Activated CD8-positive, alpha-beta memory T cell treated with anti-CD3 and anti-CD28 coated beads, Interleukin-2, amount 50 U/mL, for 24 hours (primary cell): ENCODE data around the gene MAP2K4.

Source experiments
- DNase-seq: peaks from one replicate; pipeline ENCODE4 v3.0.0-alpha.2; 2020; ENCODE audit errors: extremely low read depth

Gene MAP2K4

DNA sequence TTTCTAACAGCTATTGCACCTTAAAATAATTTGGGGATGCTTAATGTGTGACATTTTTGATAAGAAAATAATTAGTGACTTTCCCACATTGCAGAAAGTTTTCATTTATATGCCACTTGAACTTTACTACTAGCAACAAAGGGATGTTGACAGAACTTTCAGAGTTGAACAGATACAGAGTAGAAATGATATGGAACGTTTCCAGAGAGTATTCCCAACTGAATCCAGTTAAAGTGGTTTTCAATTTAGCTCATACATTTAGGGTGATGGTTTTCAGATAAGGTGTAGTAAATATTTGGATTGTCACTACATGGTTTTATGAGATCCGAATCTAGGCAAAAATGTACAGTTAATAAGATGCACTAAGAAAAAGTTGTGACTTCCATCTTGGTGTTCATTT, 17.3 kb downstream of the MAP2K4 start:
- no peak for DNase-seq

DNA sequence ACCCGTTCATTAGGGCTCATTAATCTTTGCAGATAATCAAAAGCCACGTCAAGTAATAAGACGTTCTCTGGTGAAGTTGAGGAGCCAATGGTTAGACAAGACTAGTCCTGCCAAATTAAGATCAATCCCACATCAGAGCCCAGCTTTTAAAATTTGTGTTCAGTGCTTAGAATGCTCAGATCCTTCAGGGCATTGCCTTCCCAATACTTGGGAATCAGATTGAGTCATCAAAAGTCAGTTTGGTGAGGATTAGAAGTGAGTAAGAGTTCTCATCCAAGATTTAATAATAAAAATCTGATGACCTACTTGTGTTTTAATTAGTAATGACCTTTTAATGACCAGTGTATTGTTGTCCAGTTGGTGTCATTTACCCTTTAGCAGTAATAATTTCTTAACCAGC, 19.8 kb downstream of the MAP2K4 start:
- no peak for DNase-seq

DNA sequence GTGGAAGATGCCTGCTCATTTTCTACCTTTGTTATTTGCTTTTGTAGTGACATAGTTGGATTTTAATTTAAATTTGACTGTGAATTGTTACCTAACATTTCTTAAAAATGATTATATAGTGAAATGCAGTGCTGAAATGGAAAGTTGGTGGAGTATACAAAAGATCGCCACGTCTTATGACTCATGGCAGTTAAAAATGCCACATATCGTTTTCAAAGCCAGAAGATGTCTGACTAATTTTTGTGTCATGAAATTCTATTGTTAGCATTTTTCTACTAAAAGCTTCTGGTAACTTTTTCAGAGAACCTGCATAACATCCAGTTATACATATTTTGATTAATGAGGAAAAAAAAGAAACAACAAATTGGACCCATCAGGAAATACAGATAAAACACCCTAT, 20.6 kb downstream of the MAP2K4 start:
- DNase-seq: no peak

DNA sequence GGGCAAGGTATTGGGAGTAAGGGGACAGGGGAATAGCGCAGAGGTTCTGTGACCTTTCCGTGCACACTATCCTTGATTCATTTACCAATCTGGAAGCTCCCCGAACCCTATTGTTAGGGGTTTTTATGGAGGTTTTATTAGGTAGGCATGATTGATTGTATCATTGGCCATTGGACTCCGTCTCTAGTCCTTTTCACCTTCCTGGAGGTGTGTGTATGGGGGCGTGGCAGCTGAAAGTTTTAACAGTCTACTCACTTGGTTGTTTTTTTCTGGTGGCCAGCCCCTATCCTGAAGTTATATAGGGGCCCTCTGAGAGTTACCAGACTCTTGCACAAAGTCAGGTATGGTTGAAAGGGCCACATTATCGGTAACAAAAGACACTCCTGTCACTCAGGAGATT, 23.0 kb downstream of the MAP2K4 start:
- DNase-seq: no peak

DNA sequence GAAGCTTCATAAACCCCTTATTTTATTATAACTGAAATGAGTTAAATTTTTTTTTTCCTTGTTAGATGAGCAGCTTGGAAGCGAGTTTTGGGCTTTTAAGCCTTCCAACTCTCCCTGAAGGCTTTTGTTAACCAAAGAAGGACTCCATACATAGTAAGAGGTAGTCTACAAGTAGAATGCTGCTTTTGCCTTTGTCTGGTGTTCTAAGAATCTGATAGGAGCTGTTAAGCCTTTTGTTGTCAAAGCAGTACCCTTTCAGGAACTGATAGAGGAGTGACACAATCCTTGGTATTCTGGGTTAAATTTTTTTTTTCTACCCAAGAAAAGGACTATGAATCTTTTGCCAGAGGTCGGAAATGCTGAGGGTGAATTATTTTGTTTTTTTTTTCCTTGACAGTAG, 26.1 kb downstream of the MAP2K4 start:
- no peak for DNase-seq

DNA sequence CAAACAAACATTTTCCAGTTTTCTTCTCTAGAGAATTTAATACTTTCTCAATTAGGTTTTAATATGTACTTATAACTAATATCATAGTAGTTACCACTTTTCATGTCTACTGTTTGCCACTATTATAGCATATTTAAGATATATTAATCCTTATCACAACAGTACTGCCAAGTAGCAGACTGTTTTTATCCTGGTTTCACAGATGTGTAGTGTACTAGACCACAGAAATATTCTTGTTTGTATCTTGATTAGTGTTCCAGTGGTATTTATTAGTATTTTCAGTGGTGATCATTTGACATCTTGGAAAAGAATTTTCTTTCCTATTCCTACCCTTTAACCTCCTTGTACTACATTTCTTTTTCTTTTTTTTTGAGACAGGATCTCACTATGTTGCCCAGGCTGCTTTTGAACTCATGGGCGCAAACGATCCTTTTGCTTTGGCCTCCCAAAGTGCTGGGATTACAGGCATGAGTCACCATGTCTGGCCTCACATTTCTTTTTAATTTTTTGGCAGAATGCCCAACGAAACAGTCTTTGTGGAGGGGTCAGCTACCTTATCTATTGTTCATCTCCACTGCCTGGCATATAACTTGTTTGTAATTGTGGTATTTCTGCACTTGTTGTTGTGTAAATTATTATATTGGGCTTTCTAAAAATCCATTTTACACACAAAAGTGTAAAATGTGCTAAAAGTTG, 27.2 kb downstream of the MAP2K4 start:
- DNase-seq: no peak

DNA sequence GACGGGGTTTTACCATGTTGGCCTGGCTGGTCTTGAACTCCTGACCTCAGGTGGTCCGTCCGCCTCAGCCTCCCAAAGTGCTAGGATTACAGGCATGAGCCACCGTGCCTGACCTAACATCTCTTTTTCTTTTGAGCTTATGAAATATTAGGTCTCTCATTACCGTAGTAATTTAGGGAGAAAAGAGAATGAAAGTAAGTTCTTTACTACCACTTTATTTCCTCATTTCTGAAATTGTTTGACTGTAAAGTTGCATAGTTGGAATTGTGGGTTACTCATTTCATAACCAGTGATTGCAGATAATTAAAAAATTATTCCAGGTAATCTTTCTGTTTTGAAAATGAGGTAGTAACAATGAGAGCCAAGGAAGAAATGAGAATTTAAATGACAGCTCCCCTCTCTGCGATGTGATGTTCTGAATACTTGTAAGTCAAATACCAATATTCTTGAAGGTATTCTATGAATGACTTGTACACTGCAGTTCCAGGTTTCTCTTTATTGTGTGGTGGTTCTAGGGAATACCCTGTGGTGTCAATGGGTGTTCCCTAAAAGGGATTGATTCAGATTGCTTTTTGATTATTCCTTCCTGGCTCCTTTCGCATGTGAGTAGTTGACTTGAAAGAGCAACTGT, 28.3 kb downstream of the MAP2K4 start:
- DNase-seq: no peak

DNA sequence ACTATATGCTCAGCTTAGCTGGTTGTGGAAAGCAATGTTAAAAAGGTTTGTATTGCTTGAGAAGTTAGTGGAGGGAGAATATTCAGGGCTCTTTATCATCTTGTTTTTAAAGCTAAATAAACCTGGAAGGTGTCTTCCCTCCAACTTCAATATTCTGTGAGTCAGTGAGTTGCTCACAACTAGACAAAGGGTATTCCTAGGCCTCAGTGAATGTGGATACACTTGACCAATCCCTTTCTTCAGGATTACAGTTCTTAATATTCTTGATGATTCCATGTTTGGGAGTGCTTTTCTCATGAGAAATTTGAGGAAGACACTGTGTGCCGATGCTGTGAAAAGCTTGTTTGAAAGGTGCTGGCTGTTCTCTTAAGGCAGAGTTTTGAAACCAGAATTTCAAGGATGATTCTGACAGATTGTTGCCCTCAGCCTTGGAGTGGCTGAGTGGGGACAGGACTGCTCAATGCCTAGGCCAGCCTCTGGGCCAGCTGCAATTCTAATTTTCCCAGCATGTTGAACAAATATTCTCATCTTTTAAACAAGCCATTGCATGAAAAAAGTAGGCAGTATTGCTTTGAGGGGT, 30.1 kb downstream of the MAP2K4 start:
- no peak for DNase-seq

DNA sequence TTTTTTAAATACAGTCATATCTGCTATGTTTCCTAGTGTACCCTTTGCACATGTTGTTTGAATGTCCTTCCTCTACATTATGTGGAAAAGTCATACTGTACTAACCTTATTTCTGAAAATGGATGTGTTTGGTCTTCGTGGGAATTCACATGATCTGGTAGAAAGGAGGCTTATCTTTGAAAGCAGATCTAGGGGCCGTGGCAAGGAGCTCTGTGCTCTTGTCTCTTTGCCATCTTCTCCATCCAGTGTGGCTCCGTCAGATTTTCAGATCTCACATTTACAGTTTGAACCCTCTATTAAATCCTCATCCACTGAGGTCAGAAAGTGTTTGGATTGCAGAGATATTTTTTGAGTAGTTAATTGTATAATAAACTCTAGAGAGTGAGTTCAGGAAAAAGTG, 32.9 kb downstream of the MAP2K4 start:
- DNase-seq: no peak

DNA sequence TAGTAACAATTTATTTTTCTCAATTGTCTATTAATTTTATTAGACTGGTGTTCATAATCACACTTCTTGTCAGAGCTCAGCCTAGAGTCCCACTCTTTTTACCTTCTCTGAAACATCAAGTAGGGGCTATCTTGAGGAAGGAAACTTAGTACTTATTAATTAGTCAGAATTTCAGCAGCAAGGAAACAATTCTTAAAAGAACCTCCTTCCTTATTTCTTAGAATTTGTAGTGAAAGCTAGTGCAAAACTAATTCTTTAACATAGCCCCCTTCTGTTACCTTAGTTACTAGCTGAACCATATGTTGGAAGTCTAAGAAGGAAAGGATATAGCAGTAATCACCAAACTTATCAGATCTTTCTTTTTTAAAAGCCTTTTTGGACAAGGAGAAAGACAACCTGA, 35.2 kb downstream of the MAP2K4 start:
- no peak for DNase-seq

DNA sequence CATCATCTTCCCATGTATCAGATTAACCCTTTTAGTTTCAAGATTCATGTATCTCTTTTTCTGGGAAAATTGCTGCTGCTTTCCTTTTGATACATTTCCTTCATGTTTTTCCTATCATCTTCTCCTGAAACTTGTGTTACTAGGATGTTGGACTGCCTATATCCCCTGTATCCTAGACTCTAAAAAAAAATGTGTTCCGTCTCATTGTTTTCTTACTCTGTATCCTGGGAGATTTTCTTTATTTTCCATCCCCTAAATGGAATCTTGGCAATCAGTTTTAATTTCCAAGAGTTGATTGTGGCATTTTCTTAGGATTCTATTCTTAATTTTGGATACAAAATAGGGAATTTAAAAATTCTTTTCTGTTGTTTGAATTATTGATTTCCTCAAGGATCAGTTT, 36.8 kb downstream of the MAP2K4 start:
- DNase-seq: no peak

DNA sequence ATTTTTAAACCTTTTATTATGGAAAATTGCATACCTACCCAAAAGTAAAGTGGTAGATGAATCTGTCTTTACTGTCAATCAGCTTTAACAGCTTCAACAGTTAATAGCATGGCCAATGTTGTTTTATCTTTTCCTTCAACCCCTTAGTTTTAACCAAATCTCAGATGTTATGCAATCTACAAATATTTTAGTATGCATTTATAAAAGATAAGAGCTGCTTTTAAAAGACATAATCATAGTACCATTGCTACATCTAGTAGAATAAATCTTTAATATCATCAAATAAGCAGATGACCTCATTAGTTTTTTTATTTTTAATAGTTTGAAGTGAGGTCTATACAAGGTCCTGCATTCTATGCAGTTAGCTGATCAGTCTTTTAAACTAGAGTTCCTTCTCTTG, 37.9 kb downstream of the MAP2K4 start:
- DNase-seq: no peak

DNA sequence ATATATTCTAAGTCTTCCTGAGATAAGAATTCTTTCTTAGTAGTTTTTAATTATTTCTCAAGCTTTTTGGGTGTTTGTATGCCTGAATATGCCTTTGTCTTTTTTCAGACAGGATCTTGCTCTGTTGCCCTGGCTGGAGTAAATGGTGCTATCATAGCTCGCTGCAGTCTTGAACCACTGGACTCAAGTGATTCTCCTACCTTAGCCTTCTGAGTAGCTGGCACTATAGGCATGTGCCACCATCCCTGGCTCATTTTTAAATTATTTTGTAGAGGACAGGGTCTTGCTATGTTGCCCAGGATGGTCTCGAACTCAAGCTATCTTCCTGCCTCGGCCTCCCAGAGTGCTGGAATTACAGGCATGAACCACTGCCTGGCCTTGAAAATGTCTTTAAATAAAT, 41.6 kb downstream of the MAP2K4 start:
- no peak for DNase-seq

DNA sequence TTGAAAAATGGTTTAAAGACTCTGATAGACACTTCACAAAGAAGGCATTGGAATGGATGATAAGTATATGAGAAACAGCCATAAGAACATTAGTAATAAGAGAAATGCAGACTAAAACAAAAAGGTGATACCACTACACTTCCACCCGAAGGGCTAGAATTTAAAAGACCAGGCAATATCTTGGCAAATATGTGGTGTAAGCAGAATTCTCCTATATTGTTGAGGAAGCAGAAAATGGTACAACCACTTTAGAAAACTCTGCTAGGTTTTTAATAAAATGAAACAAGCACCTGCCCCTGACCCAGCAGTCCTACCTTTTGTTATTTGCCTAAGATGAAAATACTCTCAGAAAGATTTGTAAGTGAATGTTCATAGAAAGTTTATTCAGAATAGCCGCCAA, 43.7 kb downstream of the MAP2K4 start:
- DNase-seq: no peak

DNA sequence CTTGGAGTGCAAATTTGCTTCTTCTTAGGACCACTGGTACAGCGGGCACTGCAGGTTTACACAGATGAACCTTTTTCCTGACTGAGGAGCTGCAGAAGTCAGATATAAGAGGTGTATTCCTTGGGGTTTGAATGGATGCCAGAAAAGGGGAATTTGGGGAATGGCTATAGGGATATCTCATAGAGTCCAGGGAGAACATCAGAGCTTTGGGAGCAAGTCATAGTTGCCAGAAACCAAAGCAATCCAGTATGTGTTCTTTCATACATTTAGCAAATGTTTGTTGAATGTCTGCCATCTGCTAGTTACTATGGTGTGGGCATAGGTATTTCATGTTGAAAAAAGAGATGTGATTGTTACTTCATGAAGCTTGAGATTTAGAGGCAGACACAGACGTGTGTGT, 46.8 kb downstream of the MAP2K4 start:
- no peak for DNase-seq

DNA sequence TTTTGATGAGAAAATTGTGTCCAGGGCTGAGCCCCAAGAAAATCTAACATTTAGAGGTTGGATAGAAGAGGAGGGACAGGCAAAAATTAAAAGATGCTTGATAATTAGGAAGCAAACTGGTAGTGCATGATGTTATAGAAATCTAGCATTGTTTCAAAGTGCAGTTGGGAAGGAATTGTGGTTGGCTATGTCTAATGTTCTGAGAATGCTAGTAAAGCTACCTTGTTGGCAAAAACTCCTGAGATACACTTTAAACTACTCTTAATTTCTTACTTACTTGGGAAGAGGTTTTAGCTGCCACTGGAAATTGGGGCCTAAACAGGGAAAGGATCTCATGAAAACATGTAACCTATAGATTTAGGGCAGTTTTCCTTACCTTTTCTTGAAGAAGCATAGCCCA, 48.3 kb downstream of the MAP2K4 start:
- DNase-seq: no peak

DNA sequence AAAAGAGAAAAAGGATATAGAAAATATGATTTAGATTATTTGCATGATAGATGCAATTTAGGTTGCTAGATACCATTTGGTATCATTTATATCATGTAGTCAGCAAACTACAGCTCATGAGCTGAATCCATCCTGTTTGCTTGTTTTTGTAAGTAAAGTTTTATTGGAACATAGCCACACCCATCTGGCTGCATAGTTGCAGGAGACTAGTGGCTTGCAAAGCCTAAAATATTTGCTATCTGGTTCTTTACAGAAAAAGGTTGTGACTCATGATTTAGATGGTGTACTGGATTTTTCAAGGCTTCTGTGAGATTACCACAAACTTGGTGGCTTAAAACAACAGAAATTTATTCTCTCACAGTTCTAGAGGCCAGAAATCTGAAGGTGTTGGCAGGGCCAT, 49.9 kb downstream of the MAP2K4 start:
- no peak for DNase-seq

DNA sequence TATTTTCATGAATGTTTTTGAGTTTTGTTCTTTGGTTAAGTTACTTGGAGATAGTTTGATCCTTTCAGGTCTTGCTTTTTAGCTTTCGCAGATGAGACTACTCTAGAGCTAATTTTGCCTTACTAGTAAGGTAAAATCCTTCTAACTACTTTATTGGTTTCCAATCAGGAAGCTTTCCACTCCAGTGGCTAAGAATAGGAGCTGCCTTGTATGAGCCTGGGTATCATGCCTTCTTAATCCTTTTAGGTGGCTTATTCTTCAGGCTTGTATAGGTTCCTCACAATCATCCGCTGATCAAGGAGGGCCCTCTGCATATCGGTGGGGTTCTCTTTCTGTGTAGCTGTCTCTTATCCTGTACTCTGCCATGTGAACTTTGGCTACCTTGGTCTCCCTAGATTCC, 53.7 kb downstream of the MAP2K4 start:
- DNase-seq: no peak

DNA sequence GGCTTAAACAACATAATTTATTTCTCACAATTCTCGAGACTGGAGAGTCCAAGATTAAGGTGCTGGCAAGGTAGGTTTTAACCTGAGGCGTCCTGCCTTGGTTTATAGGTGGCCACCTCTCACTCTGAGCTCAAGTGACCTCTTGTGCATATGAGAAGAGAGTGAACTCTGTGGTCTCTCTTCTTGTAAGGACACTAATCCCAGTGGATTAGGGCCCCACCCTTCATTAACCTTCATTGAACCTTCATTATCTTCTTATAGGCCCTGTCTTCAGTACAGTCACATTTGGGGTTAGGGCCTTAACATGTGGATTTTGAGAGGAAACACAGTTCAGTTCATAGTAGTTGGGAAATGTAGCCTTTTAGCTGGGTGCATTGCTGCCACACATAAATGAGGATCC, 57.1 kb downstream of the MAP2K4 start:
- DNase-seq: no peak

DNA sequence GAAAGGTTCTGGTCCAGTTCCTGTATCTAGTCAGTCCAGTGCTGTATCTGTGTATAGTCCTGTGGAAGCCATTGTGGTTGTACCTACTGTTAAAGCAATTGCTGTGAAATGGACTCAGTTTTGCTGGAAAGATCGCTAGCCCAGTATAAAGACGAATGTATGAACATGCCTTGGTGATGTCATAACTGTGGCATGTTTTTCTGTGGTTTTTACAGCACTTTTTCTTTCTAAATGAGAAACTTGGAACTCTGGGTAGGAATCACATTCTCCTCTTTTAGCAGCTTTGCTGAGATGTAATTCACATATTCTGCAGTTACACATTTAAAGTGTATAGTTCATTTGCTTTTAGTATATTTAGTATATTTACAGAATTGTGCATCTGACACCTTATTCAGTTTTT, 58.1 kb downstream of the MAP2K4 start:
- DNase-seq: no peak

DNA sequence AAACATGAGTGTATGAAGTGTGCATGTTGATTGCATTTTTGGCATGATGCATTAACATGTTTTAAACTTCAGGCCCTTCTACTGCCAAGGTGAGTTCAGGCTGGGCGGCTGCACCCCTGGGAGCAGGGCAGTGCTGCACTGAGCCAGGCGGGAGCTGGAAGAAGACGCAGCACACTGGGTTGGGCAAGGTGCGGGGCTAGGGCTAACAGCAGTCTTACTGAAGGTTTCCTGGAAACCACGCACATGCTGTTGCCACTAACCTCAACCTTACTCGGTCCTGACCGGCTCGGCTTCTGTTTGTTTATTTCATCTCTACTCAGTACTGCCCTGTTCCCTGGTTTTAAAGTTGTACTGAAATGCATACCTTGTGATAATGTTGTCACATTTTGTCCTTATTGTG, 61.0 kb downstream of the MAP2K4 start:
- no peak for DNase-seq

DNA sequence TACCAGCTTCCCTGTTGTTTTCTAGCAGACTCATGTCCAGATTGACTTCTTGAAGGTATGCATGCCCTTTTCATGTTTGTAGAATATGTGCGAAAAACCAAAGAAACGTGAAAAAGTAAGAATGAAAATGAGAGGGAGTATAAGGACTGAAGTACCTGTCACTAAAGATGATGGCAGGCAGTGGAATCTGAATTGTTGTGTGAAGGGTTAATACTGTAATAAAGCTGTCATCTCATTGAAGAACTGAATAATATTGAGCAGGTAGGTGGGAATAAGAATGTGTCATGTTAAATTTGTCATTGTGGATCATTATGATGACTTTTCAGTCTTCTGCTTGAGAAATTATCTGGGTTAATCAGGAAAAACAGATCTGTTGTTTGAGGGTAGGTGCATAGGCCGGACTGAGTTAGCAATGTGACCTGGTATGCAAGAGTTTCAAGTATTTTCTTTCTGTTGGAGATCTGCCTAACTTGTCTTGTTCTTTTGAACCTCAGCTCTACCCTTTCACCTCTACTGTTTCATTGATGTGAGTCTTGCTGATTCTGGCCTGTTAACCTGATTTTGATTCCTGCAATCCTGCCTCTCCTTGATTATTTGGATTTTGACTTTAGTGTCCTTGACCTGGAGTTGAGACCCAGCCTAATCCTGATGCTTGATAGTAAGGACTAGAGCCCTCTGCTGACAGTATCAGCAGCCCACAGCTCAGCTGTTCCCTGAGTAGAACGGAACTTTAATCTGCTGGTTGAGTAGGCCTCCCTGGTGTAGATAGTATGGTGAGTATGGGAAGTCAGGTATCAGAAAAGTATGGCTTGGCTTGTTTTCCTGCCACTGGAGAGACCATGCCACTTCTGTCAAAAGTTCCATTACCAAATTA, 64.6 kb downstream of the MAP2K4 start:
- no peak for DNase-seq

DNA sequence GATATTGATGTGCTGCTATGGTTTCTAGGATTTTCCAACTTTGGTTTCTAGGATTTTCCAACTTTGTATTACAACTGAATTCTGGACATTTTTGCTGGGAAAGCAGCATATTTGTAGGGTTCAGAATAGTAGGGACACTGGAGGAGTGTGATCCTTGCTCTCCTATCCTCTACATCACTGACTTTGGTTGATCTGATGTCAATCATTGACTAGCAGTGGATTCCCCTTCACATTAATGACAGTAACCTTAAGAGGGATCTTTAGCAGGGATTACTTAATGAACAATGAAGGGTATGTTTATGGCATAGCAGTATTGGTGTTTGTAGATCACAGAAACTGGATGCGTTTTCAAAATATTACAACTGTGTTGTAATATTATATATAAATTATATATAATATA, 67.4 kb downstream of the MAP2K4 start:
- DNase-seq: no peak
